BJ (cell line): Measurements from ENCODE around the gene RNF183. TPM values are rescaled to one million over a fixed set of nuclear protein-coding genes. Genes with fewer than 3 reads are reported as not detected.

ENCODE experiments used
- CTCF ChIA-PET: fragments of 350-600 bp; formaldehyde crosslinking; extraction: SDS; loops from one replicate; lab custom pipeline; 2021; ENCODE audit warnings: antibody characterized with exemption, inconsistent platforms; lab: Yijun Ruan, JAX
- POLR2A ChIA-PET: fragments of 300-600 bp; sonication (Branson Sonifier 250); formaldehyde crosslinking; extraction: SDS; loops from one replicate; lab custom pipeline; 2021; ENCODE audit warnings: antibody characterized with exemption; lab: Charles Lee
- DNase-seq: peaks from one replicate; pipeline ENCODE4 v3.0.0-alpha.2; 2011; ENCODE audit warnings: low read depth
- H3K27me3 ChIP-seq: 2 replicates; pipeline ENCODE4 v1.6.0; 2011; ENCODE audit warnings: low read length; ENCODE audit not compliant: control insufficient read depth, insufficient read depth
- H3K36me3 ChIP-seq: 2 replicates; pipeline ENCODE4 v1.5.1; 2011; ENCODE audit warnings: low read length; ENCODE audit not compliant: control insufficient read depth, insufficient read depth
- H3K4me3 ChIP-seq: 2 replicates; pipeline ENCODE4 v1.5.1; 2011; ENCODE audit warnings: low read depth, mild to moderate bottlenecking, control low read depth, low read length
- polyA plus RNA-seq: library from polyadenylated mRNA; depleted of rRNA; stranded (reverse); fragments of >200 nt; gene quantifications from 2 replicates; pipeline ENCODE4 v1.2.3, GENCODE V29; 2011
- TF ChIP-seq, protein P1 (sequence below): IDR thresholded peaks from 2 replicates; pipeline ENCODE4 v1.5.1; 2011; ENCODE audit warnings: low read depth, mild to moderate bottlenecking, control low read depth, inconsistent platforms, low read length, moderate library complexity; ENCODE audit not compliant: insufficient read depth

The RNF183 gene
- polyA plus RNA-seq, 1 experiment = not detected

DNA sequence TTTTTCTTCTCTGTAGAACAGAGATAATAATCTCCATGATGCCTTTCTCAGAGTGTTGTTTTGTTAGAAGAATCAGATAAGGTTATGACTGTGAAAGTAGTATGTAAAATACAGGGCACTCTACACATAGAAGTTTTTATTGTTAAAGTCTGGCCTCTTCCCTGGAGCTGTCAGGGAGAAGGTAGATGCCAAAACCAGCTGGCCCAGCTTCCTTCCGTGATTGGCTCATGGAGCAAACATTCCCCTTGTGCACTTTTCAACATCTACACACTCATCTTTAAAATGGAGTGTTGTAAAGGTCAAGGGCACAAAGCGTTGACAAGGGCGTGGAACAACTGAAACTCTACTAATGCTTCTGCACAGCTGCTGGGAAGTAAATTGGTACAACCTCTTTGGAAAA is 7.4 kb upstream of the RNF183 start:
- Histone ChIP-seq H3K36me3 (no peaks in the 10 kb centered on the region), H3K27me3 (no peaks in the 10 kb centered on the region), H3K4me3 (no peak overlapping the region)
- CTCF ChIA-PET = interaction anchor here (0.5 to 7.6 kb wide), 7 partner anchors 12 to 100 kb away, joined by 3 to 74 read pairs (median 3); partner anchors contain the start of genes ALAD, C9orf43 and POLE3
- TF ChIP-seq, protein P1, sequence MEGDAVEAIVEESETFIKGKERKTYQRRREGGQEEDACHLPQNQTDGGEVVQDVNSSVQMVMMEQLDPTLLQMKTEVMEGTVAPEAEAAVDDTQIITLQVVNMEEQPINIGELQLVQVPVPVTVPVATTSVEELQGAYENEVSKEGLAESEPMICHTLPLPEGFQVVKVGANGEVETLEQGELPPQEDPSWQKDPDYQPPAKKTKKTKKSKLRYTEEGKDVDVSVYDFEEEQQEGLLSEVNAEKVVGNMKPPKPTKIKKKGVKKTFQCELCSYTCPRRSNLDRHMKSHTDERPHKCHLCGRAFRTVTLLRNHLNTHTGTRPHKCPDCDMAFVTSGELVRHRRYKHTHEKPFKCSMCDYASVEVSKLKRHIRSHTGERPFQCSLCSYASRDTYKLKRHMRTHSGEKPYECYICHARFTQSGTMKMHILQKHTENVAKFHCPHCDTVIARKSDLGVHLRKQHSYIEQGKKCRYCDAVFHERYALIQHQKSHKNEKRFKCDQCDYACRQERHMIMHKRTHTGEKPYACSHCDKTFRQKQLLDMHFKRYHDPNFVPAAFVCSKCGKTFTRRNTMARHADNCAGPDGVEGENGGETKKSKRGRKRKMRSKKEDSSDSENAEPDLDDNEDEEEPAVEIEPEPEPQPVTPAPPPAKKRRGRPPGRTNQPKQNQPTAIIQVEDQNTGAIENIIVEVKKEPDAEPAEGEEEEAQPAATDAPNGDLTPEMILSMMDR = no peak
- POLR2A ChIA-PET = no interaction called here
- no peak for DNase-seq

DNA sequence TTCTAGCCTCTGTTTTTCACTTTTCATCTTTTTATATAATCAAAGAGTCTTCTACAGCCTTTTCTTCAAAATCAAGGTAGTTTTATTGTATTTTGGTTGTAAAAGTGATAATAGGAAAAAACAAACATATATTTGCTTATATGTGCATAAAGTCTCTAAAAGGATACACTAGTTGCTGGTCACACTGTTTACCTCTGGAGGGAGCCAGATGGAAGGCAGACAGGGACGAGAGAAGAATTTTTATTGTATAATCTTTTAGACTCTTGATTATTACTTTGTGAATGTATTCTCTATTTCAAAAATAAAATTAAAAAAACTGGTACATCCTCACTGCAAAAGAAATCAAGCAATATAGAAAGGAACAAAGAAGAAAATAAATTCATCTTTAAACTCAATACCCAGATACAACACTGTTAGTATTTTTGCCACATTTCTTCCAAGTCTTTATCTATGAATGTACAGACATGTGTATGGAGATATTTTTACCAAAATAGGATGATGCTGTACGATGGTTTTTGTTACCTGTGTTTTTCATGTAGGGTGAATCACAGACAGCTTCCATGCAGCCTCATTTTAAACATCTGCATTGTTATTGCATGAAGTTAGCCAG is 6.1 kb upstream of the RNF183 start:
- no peaks in the 10 kb centered on the region for H3K36me3 ChIP-seq
- no peak for DNase-seq
- ChIA-PET CTCF (interaction anchor here (0.7 to 7.6 kb wide), 12 partner anchors 8 to 279 kb away, joined by 3 to 74 read pairs (median 4); partner anchors contain the start of genes ALAD, C9orf43, CDC26 and POLE3), POLR2A (no interaction called here)
- H3K27me3 ChIP-seq = 0 out of 2 replicates have a peak, but pooled peaks cover 1% of the 10 kb centered on the region
- TF ChIP-seq, protein P1 = peak; percentile 74
- H3K4me3 ChIP-seq = no peak overlapping the region

DNA sequence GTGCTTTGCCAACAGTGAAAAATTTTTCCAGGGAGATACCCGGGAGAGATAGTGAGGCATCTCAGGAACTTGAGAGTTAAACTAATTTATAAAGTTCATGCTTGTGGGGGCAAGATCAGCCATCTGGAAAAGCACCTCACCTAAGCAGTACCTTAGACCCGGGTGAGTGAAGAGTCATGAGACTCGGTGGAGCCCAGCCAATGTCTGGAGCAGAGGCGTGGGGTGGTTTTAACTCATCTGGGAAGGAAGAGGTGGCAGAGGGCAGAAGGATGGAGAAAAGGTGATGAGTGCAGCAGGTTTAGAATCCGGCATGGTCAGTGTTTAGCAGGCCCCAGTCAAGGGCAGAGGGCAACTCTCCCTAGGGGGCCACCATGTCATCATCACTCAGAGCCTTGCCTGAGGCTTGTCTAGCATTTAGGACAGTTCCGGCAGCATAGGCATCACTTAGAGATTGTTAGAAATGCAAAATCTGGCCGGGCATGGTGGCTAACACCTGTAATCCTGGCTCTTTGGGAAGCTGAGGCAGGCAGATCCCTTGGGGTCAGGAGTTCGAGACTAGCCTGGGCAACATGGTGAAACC is 4.3 kb upstream of the RNF183 start:
- ChIA-PET CTCF (interaction anchor here (1.4 to 7.6 kb wide), 4 partner anchors 11 to 275 kb away, joined by 4 to 74 read pairs (median 6); partner anchors contain the start of gene ALAD), POLR2A (no interaction called here)

DNA sequence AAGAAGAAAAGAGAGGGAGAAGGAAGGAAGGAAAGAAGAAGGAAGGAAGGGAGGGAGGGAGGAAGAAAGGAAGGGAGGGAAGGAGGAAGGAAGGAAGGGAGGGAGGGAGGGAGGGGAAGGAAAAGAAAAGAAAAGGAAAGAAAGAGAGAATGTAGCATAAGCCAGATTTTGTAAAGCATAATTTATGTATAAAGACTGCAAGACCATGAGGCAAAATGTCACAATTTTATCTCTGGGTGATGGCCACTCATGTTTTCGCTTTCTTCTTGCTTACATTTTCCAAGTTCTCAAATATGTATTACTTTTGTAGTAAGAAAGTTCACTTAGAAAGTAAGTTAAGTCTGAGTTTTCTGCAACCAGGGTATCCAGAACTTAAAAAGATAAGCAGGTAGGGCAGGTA is 3.4 kb upstream of the RNF183 start:
- Histone ChIP-seq H3K27me3 (peaks cover 2% of the 10 kb centered on the region; the same call in 1 of the 2 replicates), H3K4me3 (no peak overlapping the region), H3K36me3 (no peaks in the 10 kb centered on the region)
- TF ChIP-seq, protein P1 = no peak
- no peak for DNase-seq
- POLR2A ChIA-PET = no interaction called here
- CTCF ChIA-PET = no interaction called here

More for the DNA sequence above, 4.3 kb upstream of the RNF183 start:
- Histone ChIP-seq H3K27me3 (peaks cover 2% of the 10 kb centered on the region; the same call in 1 of the 2 replicates), H3K4me3 (no peak overlapping the region), H3K36me3 (no peaks in the 10 kb centered on the region)
- TF ChIP-seq, protein P1 = no peak
- DNase-seq = no peak

DNA sequence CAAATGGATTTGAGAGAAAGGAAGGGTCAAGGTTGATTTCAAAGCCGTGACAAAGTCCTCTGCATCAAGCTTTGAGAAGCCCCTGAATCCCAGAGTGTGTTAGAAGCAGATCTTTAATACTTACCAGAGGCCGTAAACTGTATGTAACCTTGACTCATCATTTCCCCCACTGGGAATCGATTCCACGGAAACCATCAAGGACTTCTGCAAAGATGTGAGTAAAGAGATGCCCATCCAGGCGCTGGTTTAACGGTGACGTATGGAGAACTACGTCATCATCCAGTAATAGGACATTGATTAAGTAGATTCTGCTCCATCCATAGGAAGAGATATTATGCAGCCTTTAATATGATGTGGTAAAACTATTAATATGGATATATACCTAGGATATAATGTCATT is 1.6 kb downstream of the RNF183 start:
- no peak overlapping the region for H3K4me3 ChIP-seq
- peaks cover 4% of the 10 kb centered on the region for H3K27me3 ChIP-seq
- TF ChIP-seq, protein P1 = no peak
- H3K36me3 ChIP-seq = no peaks in the 10 kb centered on the region
- CTCF ChIA-PET = interaction anchor here (1.2 to 1.3 kb wide), 2 partner anchors 8 to 106 kb away, joined by 3 read pairs; no protein-coding TSS in a partner anchor
- POLR2A ChIA-PET = no interaction called here
- no peak for DNase-seq
